NK-92 (cell line): ENCODE measurements around the gene BAIAP2.
"Not testable (repeated sequence)": the region's sequence is repeated elsewhere in the genome, so short reads cannot be mapped to it uniquely, and the experiment has no call there.

Source experiments
- DNase-seq: peaks from one replicate; lab custom pipeline; 2025; ENCODE audit not compliant: unreplicated experiment; lab: John Stamatoyannopoulos, UW

Gene BAIAP2

DNA sequence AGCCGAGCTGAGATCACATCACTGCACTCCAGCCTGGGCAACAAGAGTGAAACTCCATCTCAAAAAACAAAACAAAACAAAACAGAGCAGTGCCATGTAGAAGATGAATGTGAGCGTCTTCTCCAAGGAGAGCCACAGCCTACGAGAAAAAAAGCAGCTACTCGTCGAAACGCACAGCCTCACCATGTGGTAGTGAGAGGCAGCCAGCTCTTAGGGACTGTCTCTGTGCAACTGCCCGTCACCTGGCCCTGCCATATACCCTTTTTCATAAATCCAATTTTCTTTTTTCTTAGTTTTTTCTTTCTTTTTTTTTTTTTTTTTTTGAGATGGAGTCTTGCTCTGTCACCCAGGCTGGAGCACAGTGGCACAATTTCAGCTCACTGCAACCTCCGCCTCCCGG is 119.1 kb downstream of the BAIAP2 start:
- DNase-seq, result not testable (repeated sequence)

DNA sequence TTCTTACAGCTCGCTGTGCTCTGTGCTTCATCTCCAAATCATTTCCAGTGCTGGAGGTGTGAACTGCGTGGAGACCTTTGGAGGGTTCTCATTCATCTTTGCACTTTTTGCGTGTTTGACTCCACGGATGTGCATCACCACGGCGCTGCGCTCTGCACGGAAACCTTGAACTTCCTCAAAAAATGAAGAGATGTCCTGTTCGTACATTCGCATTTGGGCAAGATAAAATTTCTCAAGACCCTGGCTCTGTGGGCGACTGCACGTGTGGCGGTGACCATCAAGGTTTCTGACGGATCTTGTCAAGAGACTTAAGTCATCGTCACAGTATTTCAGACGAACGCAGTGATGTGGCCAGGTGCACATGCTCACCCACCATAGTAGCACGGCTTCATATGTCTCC is 120.0 kb downstream of the BAIAP2 start:
- no peak for DNase-seq

DNA sequence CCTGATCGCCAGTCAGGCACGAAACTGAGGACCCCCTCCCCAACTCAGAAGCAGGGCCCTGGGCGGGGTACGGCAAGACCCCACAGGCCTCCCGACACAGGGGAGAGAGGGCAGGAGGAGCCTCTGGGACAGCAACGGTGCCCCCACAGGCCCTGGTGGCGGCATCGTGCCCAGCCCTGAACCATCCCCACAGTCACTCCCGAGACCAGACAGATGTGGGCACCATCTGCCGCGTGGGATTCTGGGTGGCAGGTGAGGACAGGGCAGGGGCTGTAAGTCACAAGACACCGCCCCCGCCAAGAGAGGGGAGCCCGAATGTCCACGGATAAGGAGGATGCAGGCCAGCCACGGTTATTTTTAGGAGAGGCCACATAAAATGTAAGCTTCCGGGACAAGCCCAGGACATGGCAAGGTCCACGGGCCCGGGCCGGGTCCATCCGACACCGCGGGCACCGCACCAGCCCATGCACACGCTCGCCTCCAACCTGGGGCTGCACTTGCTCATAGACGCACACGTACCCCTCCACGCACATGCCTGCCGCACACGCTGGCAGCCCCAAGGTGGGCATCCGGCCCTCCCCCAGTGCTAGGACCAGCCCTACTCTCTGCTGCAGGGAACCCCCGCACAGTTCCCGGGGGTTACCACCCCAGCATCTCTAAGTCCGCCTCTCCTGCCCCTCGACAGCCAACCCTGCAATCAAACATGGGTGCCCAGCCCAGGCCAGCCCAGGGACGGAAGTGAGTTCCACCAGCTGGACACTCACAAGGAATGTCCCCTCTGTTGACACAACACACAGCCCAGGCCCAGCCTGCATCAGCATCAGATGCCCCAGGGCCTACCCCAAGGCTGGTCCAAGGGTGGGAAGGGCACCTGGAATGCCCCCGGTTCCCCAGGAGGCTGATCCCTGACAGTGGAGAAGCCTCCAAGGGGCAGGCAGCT is 122.2 kb downstream of the BAIAP2 start:
- DNase-seq, result no peak

DNA sequence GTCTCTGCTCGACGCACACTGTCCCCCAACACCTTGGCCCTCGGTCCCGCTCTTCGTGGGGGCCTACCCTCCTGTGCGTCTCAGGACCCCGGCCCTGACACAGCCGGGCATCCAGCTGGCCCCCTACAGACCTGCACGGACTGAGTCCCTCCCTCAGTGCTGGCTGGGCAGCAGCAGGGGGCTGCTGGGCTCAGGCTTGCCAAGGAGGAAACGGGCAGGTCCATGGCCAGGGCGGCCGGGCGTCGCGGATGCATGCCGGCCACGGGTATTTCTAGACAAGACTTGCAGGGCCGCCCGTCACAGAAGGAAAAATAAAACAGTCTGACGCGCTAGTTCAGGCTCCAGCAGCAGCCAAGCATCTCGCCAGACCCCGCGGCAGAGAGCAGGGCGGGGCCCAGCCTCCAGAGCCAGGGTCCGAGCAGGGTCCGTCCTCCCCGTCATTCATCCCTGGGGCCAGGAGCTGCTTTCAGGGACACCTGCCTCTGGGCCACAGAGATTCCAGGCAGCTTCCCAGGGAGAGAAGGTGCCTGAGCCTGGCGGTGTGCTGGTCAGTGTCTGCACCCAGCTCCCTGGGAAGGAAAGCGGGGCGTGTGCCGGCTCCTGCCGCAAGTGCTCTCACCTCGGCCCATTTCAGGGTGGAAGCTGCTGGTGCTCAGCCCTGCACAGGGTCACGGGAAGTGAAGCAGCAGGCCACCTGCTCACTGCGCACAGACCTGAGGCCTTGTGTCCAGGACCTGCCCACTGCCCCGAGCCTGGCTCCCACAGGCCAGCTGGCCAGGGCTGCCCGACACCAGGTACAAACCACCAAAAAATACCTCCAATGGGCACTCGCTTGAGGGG is 123.1 kb downstream of the BAIAP2 start:
- DNase-seq, result no peak

DNA sequence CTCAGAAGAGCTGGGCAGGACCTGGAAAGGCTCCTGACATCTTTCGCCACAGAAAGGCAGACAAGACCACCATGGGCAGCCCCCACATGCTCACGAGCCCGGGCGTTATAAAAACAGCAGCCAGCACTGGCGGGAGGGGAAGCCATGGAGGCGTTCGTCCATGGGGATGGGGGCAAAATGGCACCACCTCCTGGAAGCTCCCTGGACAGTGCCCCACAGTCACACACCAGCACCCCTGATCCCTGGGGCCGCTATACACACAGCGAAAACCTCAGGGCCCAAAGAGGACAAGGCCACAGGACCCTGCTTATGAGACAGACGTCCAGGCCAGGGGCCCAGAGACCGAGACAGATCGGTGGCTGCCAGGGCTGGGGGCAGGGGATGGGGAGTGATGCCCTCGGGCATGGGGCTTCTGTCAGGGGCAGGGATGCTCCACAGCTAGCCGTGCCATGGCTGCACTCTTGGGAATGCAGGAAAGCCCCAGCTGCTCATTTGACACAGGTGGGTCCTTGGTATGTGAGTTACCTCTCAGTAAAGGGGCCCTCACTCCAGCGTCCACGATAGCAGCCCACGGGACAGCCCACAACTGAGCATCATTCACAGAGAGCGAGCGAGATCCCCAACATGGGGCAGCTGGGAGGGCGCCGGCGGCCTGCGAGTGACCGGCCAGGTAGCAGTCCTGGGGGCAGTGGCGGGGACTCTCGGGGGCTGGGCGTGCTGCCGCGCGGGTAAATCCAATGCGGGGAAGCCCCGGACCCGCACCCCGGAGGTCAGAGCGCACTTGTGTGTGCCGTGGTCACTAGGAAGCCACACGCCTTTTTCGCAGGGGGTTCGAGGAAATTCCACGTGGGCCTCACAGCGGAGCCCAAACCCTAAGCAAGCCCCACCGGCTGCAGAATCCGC is 124.0 kb downstream of the BAIAP2 start:
- no peak for DNase-seq

DNA sequence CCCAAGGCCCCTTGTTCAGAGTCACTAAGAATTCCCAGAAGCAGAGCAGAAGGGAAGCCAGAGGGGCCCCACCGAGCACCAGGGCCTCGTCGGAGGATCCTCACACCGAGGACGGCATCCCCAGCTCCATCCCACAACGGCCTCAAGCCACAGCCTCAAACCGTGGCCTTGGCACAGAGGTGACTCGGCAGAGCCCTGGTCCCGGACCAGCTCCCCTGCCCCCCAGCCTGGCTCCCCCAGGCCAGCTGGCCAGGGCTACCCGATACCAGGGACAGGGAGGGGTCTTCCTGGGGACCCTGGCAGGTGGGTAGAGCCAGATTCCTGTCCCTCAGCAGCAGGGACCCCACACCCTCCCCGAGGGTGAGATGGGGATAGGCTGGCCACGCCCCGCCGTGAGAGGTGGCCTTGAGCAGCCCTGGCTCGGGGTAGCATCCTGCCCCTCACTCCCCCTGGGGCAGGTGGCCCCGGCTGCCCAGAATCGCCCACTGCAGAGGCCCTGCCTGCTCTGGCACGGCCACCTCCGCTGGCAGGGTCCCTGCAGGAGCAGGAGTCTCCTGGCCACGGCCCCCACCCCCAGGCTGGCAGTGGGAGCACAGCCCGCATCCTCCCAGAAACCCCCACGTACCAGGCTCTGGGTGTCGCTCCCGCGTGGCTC is 124.8 kb downstream of the BAIAP2 start:
- DNase-seq, result no peak

DNA sequence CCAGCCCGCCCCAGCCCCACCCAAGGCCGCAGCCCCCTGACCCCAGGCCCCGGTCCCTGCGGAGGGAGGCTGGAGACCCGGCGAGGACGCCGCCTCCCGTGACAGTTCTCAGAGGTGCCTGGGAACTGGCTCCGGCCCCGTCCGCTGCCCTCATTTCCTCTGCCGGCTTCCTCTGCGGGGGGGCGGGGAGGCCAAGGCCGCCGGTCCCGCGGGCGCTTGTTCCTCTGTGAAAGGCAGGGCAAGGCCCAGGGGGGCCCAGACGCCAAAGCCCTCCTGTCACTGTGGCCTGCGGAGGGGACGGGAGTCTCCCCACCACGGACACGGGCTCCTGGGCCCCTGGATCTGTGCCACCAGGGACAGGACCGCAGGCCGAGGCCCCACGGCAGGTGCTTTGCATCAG is 125.4 kb downstream of the BAIAP2 start:
- DNase-seq, result no peak

DNA sequence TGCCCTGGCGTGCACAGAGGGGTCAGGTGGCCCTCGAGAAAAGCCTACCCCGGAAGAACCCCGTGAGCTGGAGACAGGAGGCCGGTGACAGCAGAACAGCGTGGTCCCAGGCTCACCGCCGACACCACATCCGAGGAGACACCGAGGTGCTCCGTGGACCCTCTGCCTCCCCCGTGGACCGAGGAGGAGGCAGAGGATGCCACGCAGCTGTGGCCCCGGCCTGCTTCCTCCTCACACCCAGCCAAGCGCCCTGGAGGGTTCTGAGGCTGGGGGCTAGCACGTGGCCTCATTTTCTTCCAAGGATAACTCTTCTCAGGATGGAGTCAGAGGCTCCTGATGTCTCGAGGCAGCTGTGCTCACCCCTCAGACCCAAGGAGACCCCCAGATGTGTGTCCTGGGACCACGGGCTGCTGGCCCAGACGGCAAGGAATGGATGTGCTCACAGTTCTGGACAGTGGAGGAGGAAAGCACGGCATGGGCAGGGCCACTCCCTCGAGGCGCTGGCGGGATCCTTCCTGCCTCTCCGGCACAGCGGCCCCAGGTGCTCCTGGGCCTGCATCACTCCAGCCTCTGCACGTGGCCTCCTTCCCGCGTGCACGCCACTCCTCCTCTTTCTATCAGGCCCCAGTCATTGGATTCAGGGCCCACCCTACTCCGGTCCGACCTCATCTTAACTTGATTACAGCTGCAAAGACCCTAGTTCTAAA is 125.9 kb downstream of the BAIAP2 start:
- no peak for DNase-seq

DNA sequence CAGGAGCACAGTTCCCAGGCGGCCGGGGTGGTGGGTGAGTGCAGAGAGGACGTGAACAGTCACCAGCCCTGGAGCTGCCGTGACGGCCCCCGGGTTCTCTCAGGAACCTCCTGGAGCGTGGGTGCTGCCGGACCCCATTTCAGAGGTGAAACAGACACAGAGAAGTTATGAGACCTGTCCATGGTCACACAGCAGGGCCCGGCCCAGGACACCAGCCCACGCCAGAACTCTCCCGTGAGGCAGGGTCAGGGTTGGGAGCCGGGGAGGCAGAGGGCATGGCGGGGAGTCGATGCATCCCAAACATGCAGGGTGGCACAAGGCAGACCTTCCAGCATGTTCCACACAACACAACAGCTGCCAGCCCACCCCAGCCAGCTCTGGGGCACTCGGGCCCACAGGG is 126.6 kb downstream of the BAIAP2 start:
- no peak for DNase-seq

DNA sequence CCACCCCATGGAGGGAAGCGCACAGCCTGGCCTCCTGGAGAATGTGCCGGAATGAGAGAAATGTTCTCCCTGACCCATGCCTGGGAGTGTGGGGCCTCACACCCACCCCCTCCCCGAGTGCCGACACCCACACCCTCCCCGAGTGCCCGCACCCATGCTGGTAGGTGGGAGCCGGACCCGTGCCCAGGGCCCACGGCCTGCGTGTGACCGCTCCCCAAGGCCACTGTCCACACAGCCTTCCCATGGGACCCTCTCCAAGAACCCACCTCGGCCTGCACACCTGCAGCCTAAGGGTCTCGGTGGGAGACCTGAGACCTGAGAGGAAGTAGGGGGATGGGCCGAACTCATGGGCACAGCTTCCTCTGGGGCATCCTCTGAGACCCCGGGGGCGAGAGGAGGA is 127.0 kb downstream of the BAIAP2 start:
- no peak for DNase-seq

DNA sequence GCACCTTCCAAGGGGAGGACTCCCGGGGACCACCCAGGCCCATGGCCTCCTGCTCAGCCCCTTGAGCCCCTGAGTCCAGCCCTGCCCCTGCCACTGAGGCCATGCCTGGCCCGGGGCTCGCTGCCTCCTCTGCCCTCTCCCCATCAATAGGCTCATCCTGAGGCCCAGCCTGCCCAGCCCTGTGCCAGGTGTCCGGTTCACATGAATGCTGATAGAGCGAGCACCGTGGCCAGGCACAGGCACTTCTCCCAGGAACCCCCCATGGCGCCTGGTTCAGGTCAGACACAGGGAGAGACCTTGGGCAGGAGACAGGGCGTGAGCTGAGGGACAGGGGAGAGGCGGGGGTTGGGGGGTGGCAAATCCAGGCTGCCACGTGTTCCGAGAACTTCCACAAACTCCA is 127.5 kb downstream of the BAIAP2 start:
- DNase-seq, result no peak

DNA sequence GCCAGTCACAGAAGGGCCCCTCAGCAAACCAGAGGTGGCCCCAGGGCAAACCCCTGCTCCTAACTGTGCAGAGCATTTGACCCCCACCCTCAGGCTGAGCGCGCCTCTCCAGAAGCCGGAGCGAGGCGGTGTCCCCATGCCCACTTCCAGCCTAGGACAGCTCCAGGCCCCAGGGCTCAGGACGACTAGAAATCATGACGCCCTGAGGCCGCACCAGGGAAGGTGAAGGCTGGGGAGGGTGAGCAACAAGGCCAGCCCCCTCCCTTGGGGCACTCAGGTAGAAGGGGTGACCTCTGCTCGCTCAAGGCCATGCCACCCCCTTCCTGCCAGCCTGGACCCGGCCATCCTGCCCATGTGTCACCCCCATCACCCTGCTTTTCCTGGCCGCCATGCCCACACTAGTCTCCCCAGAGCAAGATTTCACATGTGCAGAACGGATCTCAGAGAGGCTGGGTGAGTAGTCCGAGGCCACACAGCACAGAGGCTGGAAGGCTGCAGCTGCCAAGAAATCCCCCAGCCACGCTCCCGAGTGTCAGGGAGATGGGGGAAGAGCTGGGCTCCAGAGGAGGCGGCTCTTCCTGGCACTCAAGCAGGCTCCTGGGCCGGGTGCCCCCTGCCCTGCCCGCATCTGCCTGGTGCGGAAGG is 128.2 kb downstream of the BAIAP2 start:
- DNase-seq, result no peak

DNA sequence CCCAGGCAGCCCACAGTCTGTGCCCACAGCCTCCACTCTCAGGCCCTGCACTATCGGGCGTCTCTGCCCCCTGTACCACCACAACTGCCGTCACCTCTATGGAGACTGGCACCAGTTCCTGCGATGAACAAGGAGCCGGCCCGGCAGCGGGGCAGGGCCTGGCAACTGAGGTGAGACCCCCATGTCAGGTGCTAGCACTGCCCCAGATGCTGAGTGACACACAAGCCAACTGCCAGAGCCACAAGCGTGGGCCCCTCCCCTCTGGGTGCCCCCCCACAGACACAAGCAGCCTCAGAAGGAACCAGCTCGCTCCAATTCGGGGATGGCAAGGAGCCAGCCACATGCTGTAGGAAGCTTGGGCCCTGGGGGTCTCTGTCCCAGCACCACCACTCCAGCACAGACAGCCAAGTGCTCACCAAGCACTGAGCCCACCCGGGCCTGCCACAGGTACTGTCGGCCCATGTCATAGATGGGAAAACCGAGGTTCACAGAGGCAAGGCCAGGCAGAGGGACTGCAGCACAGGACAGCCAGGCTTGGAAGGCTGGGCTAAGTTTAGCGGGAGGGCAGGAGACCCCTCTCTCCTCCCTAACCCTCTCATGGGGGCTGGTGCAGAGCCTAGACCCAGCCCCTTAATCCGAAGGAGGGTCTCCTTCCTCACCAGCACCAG is 128.9 kb downstream of the BAIAP2 start:
- DNase-seq, result no peak

DNA sequence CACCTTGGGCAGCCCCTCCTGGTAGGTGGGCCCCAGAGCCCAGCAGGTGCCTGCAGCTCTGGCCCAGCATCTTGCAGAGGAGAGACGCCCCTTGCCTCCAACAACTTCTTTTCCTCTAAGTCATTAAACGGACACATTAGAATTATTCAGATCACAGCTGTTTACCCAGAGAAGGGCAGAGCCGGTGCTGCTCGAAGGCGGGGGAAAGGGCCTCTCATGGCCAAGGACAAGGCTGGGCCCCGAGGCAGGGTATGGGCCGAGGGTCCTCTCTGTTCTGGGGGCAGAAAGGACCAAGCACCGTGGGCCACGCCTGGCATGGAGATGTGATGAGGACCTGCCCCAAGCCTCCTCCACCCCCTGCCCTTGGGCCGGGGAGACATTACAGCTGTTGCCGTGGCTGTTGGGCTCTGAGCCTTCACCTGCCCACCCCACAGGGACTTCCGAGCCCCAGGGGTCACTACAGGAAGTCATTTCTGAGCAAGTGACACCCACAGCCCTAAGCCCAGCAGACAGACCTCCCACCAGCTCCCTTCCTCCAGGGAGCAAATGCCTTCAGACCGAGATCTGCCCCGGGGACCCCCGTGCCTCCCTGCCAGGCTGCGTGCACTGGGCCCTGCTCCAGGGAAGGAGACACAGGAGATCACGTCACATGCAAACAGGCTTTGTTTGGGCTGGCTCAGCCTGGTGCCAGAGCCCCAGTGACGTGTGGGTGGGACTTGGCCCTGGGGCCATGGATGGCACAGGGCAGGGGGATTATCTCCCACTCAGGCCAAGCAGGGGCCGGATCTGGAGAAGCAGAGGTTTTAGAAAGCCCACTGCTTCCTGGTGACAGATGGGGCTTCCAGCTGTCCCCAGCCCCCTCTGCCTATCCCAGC is 129.7 kb downstream of the BAIAP2 start:
- no peak for DNase-seq

DNA sequence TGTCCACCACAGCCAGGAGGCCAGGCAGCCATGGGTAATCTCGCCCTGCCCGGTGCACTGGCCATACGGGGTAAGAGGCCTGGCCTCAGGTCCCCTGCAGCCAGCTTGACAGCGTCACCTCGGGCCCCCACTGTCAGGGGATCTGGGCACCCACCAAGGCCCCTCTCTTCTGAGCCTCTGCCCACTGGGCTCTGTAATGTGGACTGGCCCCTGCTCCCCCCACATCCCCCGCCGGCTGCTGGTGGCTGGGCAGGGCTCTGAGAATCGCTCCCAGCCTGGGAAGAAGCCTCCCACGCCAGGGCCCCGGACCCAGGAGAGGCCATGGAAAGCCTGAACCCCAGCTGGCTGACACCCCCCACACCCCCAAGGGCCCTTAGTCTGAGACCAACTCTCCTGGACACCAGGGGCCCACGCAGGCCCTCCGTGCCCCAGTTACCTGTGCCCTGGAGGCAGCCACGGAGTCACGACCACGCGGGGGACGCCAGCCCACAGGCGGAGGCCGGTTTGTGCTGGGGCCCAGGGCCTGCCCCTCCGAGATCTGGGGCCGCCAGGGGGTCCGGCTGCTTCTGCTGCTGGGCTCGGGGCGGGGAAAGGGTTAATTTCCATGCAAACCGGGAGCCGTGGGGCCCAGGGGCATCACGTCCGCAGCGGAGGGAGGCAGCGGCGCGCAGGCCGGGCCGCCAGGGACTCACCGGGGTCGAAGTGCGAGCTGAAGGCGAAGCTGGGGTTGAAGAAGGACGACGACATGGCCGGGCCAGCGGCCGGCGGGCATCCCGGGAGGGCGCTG is 130.5 kb downstream of the BAIAP2 start, which contains the start of gene PVALEF:
TSS of gene PVALEF (plus strand) at position 262 of the 787 bp plus-strand sequence. CDS start 15,720 bp downstream, outside the sequence.
- no peak for DNase-seq

DNA sequence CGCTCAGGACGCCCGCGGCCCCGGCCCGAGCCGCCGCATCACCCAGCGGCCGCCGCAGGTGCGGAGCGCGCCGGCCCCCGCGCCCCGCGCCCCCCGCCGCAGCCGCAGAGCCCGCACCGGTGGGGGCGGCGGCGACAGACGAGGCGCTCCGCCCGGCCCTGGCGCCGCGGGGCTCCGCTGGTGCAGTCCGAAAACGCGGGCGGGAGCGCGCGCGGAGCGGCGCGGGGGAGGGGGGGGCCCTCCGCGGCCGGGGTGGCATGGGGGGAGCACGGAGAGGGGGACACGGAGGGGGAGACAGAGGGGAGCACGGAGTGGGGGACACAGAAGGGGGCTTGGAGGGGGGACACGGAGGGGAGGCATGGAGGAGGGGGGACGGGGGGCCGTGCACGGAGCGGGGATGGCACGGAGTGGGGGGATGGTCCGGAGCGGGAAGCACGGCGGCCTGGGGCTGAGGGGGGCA is 131.1 kb downstream of the BAIAP2 start, which contains the start of gene AATK:
TSS of gene AATK (minus strand) at position 189 of the 460 bp plus-strand sequence. CDS start 229 bp downstream, outside the sequence.
- DNase-seq, result no peak
